ENCODE results near the gene SH3YL1. TPM values are rescaled to one million over a fixed set of nuclear protein-coding genes. Genes with fewer than 3 reads are reported as not detected.

SH3YL1 gene
- total RNA-seq, 1 donor from 2014 or later = 59.5 TPM

GRCh38 chr2:282371-283263 lies 18.8 kb upstream of the SH3YL1 start:
- DNase-seq (ENCODE audit: low read depth) = no peak

DNA sequence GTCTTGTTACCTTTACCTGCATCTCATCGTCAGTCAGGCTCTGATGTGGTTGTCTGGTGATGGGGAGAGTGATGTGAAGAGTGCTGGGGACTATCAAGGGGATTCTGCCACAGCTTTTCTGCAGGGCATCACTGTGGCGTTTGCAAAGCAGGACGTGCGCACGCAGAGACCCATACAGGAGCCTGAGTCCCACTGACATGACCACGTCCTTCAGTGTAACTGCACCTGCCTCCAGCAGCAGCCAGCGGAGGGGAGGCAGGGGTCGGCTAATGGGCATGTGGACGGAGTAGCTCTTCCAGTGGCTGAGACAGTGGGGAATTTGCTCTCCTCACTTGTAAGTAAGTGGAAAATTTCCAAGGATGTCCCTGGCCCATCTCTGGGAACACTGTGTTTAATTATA lies 17.5 kb upstream of the SH3YL1 start:
- no peak for DNase-seq (ENCODE audit: low read depth)

DNA sequence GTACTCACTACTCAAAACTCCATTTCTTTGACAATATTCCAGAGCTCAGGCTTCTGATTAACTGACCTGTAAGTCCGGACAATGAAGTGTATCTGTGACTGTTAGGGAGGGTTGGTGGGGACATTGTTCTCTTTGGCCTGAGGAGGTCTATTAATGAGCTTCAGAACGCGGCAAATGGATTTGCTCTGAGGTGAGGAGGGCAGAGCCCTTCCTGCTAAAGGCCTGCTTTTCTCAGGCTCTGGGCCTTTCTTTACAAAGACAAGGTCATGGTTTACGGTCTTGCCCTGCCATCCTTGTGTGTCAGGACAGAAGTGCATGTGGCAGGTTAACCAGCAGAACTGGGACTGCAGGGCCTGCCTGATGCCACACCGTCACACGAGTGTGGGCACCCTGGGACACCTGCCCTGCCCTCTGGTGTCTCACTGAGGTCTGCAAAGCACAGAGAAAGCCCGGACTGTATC lies 16.8 kb upstream of the SH3YL1 start:
- peak; percentile 61 for DNase-seq (ENCODE audit: low read depth)

DNA sequence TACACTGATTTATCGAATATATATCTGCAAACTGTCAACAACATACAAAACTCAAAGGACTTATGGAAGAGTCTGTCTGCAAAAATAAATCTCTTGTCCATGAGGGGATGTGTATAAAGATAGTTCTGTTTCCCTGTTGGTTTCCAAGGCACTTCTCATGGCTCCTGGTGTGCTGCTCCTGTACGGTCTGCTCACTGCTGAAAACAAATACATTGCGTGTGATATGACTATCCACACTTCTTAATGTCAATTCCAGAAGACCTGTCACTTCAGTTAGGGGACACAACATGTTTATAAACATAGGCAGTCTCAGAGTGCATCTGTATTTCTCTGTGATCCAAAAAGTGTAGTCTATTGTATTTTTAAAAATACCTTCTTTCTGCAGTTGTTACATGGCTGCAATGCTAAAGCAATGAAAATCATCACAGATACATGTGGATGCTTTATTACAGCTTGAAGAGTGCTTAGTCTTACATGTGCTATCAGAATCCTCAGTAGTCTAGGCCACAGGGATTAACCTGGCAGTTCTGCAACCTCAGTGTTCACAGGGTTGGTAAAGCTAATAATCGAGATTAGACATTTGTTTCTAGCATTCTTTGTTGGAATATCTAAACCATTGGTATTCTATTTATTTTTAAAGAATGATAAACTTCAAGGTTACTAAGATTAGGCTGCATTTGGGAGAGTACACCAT lies 16.3 kb upstream of the SH3YL1 start:
- DNase-seq (ENCODE audit: low read depth) = no peak

GRCh38 chr2:279366-279765 lies 15.5 kb upstream of the SH3YL1 start:
- no peak for DNase-seq (ENCODE audit: low read depth)

DNA sequence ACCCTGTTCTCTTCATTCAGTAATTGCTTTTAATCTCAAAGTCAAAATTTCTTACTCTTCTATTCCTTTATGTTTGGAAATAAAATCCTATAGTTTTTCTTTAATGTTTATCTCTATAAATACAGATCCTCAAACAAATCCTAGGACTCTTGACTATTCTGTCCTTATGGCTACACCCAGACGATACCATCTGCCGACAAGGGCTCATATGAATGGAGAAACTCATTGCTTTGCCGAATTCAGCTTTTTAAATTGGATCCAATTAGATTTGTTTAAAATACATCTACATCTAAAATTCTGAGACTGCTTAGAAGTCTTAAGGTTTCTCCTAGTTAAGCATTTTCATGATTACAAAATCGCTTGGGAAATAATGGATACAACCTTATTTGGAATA lies 15.1 kb upstream of the SH3YL1 start:
- DNase-seq (ENCODE audit: low read depth) = no peak

- no peak for DNase-seq (ENCODE audit: low read depth)
Measured at GRCh38 chr2:278312-278926, 14.6 kb upstream of the SH3YL1 start.

GRCh38 chr2:275466-275865 lies 11.6 kb upstream of the SH3YL1 start:
- DNase-seq (ENCODE audit: low read depth) = no peak

- DNase-seq (ENCODE audit: low read depth) = no peak
Measured at GRCh38 chr2:274503-274902, 10.7 kb upstream of the SH3YL1 start.

DNA sequence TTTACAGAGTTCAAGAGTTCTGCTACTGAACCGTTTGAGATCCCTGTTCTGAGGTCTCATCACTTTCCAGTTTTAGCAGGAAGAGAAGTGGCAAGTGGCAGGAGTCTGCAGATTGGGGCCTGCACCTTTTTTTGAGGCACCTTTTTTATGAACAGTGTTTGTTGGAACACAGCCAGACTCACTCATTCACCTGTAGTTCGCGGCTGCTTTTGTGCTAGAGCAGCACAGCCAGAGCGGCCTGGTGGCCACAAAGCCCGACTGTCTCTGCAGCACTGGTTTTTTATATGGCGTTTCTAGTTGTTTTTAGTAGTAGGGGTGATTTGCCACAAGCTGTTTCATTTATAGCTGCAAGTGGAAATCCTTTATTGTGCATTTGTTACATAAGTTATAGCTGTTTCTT lies 9.5 kb upstream of the SH3YL1 start:
- DNase-seq (ENCODE audit: low read depth) = no peak

- no peak for DNase-seq (ENCODE audit: low read depth)
Measured at GRCh38 chr2:271917-272316, 8.1 kb upstream of the SH3YL1 start.

DNA sequence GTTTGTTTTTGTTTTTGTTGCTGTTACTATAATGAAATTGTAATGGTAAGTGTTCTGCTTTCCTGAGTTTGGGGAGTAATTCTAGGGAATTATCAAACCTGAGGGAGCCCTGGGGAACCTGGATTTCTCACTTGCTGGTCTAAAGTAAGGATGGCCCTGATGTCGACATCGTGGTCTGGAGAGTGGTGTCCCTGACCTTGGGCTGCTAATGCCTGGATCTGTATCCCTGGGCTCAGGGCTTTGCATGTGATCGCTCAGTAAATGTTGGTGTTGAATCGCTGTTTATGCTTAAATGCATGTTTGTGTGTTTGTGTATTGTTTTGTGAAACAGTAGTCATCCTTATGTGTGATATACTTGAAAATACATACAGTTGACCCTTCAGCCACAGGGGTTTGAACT lies 7.0 kb upstream of the SH3YL1 start:
- DNase-seq (ENCODE audit: low read depth) = no peak

DNA sequence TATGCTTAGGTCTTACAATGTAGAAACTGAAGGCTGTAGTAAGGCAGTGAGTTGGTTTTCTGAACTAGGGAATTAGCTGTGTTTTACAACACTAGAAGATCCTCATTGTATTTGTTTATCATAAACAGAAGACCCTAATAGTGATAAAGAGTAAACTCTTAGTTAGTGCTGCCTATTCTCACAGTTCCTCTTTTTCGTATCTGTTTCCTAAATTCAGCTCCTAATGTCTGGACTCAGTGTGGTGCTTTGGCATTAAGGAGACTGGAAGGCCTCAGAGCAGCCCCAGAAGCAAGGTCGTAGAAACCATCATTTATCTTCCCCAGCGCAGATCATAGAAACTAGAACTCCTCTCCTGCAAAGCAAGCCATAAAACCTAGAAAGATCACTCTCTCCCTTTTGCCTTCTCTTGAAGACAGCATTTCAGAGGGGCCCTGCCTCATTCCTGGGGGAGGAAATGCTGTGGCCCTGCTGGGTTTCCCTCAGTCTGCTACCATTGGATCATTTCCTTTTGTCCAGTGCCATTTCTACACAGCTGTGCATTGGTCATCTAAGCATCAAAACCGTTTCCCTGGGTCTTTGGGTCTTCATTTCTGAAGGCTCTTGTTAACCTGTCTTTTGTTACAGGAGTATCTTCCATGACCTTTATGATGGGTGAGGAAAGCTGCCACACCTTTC lies 5.7 kb upstream of the SH3YL1 start:
- DNase-seq (ENCODE audit: low read depth) = no peak

DNA sequence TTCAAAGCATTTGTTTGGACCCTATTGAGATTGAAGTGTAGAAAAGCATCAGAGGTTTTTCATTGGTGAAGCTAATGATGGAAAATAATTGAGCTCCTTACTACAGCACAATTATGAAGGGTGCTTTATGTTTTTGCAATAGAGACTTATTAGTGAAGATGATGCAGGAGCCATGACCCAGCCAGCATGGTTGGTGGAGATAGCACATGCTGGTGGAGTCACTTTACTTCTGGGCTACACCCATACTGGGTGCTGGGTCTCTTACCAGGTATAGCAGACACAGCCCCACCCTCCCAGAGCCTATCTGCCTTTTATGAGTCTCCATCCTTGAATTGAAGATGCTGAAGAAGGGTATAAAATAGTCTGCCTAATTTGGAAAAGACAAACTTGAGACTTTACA lies 4.5 kb upstream of the SH3YL1 start:
- no peak for DNase-seq (ENCODE audit: low read depth)

GRCh38 chr2:264493-265468 lies 949 bp upstream of the SH3YL1 start, which contains the start of gene ACP1:
Gene ACP1, plus strand, starts transcription at chr2:264947. Its CDS starts 18 bp downstream, at chr2:264965.
- DNase-seq (ENCODE audit: low read depth) = peak; percentile 87

DNA sequence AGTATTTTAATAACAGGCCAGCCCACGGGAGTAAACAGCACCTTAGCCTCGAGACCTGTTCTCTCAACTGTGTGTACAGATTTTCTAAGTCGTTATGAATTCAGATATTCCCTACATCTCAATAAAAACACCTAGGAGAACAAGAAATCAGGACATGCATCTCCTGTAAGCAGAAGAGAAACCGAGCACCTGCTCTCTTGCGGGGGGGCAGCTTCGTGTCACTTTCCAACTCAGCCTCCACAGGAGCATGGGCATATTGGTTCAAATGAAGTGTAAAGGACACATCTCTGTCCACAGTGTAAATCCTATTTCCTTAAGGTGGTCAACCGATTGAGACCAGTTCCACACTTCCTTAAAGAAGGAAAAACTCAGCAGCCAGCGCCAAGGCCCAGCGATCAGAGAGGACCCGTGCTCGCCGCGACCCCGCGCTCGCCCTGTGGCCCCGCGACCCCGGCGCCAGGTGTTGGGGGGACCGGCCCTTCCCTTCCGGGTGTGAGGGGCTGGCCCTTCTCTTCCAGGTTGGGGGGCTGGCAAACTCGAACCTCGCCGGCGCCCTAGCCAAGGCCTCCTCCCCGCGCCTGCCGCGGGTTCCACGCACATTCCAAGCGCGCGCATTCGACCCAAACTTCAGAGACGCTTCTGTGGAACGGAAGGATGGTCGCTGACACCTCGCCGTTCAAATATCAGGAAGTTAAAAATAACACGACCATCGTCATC lies 652 bp downstream of the SH3YL1 start:
- DNase-seq (ENCODE audit: low read depth) = no peak

- DNase-seq (ENCODE audit: low read depth) = no peak
Measured at GRCh38 chr2:262117-262516, 1.7 kb downstream of the SH3YL1 start.

GRCh38 chr2:260507-261161 lies 3.2 kb downstream of the SH3YL1 start:
- peak; percentile 52 for DNase-seq (ENCODE audit: low read depth)

- DNase-seq (ENCODE audit: low read depth) = no peak
Measured at GRCh38 chr2:259789-260331, 4.0 kb downstream of the SH3YL1 start.
